Ovary (tissue), 1 donor: ENCODE results near the gene PFKFB1.

ENCODE experiments used
- EP300 ChIP-seq: sonication (generic); formaldehyde crosslinking; IDR thresholded peaks from one replicate; pipeline ENCODE4 v1.6.1; 2017; ENCODE audit warnings: antibody characterized with exemption
- POLR2A ChIP-seq: fragments of 450-650 bp; IDR thresholded peaks from one replicate; pipeline ENCODE4 v1.6.1; 2017; ENCODE audit warnings: antibody characterized with exemption, mild to moderate bottlenecking, moderate library complexity

DNA sequence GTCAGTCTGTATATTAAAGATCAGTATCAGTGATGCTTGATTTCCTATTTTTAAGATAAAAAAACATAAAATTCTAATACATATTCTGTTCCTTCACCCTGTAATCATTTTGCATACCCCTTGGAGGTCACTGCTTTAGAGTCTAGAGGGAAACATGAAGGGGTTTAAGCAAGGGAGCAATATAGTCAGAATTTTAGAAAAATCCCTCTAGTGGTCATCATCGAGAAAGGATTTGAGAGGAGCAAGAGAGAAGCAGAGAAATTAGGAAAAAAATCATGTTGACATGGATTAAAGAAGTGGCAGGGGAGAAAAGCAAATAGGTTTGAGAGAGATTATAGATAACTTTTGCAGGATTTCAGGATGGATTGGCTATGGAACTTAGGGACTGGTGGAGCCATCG is 17.3 kb upstream of the PFKFB1 start:
- TF ChIP-seq POLR2A (no peak), EP300 (no peak)
